ENCODE results near the gene ACTG1.

ACTG1 gene

GRCh38 chr17:81460856-81461460 lies 51.6 kb downstream of the ACTG1 start:
- TF ChIP-seq GATA3 (IDR thresholded peaks at IDR 0.05; ENCODE audit: low read depth, low read length) (no peak), GATA2 (IDR thresholded peaks at IDR 0.05; ENCODE audit: low read depth, low read length) (no peak)

All from SH-SY5Y (cell line).